ENCODE measurements around the gene ZMYM2.

DNA sequence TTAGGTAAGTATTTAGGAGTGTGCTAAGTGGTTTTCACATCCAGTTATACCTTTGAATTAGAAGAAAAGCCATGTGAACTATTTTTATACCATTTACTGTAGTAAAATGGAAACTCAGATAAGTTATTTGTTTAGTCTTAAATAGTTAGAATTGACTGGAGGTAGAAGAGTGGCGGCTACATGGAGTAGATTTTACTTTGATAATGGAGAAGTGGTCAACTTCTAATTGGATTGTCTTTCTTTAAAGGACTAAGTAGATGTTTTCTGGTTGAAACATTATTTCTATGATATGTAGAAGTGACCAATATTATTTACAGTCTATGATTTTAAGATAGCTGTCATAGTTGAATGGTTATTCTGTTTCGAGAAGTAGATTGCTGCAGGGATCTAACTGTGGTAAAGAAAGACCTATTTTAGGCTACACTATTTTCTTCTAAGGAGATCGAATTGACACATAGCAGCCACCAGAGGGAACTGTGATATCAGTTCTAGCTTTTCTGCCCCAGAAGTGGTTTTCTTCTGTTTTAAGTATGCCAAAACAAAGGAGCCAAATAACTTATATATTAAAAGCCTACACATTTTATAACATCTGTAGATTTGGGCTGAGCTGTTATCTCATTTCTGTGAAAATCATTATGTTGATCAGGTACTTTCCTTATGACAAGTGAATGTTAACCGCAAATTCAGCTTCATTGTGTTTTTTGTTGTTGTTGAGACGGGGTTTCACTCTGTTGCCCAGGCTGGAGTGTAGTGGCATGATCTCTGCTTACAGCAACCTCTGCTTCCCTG is 26.1 kb downstream of the ZMYM2 start:
- TF ChIP-seq POLR2AphosphoS5 (IDR thresholded peaks at IDR 0.05; ENCODE audit: low read depth, low read length) = no peak
- TF ChIP-seq SIN3A (IDR thresholded peaks at IDR 0.05; ENCODE audit: borderline replicate concordance, insufficient read depth, low read length) = no peak
- TF ChIP-seq TAF1 (IDR thresholded peaks at IDR 0.05; ENCODE audit: borderline replicate concordance, insufficient read depth, low read length) = no peak
- TF ChIP-seq, protein P1, sequence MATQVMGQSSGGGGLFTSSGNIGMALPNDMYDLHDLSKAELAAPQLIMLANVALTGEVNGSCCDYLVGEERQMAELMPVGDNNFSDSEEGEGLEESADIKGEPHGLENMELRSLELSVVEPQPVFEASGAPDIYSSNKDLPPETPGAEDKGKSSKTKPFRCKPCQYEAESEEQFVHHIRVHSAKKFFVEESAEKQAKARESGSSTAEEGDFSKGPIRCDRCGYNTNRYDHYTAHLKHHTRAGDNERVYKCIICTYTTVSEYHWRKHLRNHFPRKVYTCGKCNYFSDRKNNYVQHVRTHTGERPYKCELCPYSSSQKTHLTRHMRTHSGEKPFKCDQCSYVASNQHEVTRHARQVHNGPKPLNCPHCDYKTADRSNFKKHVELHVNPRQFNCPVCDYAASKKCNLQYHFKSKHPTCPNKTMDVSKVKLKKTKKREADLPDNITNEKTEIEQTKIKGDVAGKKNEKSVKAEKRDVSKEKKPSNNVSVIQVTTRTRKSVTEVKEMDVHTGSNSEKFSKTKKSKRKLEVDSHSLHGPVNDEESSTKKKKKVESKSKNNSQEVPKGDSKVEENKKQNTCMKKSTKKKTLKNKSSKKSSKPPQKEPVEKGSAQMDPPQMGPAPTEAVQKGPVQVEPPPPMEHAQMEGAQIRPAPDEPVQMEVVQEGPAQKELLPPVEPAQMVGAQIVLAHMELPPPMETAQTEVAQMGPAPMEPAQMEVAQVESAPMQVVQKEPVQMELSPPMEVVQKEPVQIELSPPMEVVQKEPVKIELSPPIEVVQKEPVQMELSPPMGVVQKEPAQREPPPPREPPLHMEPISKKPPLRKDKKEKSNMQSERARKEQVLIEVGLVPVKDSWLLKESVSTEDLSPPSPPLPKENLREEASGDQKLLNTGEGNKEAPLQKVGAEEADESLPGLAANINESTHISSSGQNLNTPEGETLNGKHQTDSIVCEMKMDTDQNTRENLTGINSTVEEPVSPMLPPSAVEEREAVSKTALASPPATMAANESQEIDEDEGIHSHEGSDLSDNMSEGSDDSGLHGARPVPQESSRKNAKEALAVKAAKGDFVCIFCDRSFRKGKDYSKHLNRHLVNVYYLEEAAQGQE (IDR thresholded peaks at IDR 0.05; ENCODE audit: insufficient read depth in 1 of 2, low read depth in 2 of 2, low read length in 2 of 2) = no peak
- TF ChIP-seq FOXP2 (optimal IDR thresholded peaks at IDR 0.05; ENCODE audit: borderline replicate concordance, extremely low read depth, extremely low read length, insufficient read depth) = no peak

All from PFSK-1 (cell line).